ENCODE data around the gene ZBTB21.

DNA sequence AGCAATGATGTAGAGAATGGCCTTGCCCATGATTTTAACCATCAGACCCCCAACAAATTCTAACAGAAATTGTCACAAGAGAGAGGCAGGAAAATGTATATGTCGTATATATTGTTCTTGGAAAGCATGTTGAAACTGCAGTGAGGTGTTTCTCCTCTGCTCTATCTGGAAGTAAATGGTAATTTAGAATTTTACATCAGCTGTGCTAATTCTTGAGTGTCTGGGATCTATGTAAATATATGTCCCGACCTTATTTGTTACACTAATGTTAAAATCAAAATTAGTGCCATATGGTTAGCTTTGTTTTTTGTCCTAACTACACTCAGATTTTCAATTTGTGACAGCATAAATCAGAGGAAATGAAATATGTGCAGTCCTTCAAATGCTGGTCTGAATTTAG is 20.5 kb downstream of the ZBTB21 start:
- TF ChIP-seq POLR2A (IDR thresholded peaks at IDR 0.05) (no peak), EP300 (IDR thresholded peaks at IDR 0.05; ENCODE audit: low read depth) (no peak)
- TF ChIP-seq, protein P1, sequence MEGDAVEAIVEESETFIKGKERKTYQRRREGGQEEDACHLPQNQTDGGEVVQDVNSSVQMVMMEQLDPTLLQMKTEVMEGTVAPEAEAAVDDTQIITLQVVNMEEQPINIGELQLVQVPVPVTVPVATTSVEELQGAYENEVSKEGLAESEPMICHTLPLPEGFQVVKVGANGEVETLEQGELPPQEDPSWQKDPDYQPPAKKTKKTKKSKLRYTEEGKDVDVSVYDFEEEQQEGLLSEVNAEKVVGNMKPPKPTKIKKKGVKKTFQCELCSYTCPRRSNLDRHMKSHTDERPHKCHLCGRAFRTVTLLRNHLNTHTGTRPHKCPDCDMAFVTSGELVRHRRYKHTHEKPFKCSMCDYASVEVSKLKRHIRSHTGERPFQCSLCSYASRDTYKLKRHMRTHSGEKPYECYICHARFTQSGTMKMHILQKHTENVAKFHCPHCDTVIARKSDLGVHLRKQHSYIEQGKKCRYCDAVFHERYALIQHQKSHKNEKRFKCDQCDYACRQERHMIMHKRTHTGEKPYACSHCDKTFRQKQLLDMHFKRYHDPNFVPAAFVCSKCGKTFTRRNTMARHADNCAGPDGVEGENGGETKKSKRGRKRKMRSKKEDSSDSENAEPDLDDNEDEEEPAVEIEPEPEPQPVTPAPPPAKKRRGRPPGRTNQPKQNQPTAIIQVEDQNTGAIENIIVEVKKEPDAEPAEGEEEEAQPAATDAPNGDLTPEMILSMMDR (IDR thresholded peaks at IDR 0.05) = no peak

Data from transverse colon (tissue), 3 donors.